DMS79 (cell line): ENCODE results near the gene RALY.
A peak's percentile ranks its signal among the peaks of the same experiment; 100 is the strongest.
"Not testable (repeated sequence)": the region's sequence is repeated elsewhere in the genome, so short reads cannot be mapped to it uniquely, and the experiment has no call there.

Experiments used
- DNase-seq: peaks from one replicate; lab custom pipeline; 2025; lab: John Stamatoyannopoulos, UW

RALY gene

GRCh38 chr20:34105978-34106675 lies 112.4 kb downstream of the RALY start:
- DNase-seq, result no peak

GRCh38 chr20:34108616-34109174 lies 115.0 kb downstream of the RALY start:
- no peak for DNase-seq

GRCh38 chr20:34109442-34109841 lies 115.7 kb downstream of the RALY start:
- DNase-seq, result no peak

- no peak for DNase-seq
These were observed 116.5 kb downstream of the RALY start for GRCh38 chr20:34110025-34110744.

- no peak for DNase-seq
These were observed 117.3 kb downstream of the RALY start for GRCh38 chr20:34110745-34111641.

- DNase-seq, result peak; percentile 90
These were observed 118.2 kb downstream of the RALY start, which contains the start of gene EIF2S2 for GRCh38 chr20:34111702-34112599. EIF2S2 (minus strand) TSS chr20:34112243; CDS start chr20:34112110, 133 bp downstream.

GRCh38 chr20:34112600-34113101 lies 118.9 kb downstream of the RALY start:
- DNase-seq, result peak; percentile 64

- no peak for DNase-seq
These were observed 121.1 kb downstream of the RALY start for GRCh38 chr20:34114809-34115208.

- DNase-seq, result no peak
These were observed 121.5 kb downstream of the RALY start for GRCh38 chr20:34115232-34115631.

- DNase-seq, result no peak
These were observed 126.5 kb downstream of the RALY start for GRCh38 chr20:34120213-34120612.

GRCh38 chr20:34122274-34122980 lies 128.7 kb downstream of the RALY start:
- no peak for DNase-seq

- DNase-seq, result no peak
These were observed 129.6 kb downstream of the RALY start for GRCh38 chr20:34123309-34123708.

GRCh38 chr20:34124469-34125249 lies 130.9 kb downstream of the RALY start:
- DNase-seq, result no peak

- no peak for DNase-seq
These were observed 134.1 kb downstream of the RALY start for GRCh38 chr20:34127792-34128191.

GRCh38 chr20:34129518-34130162 lies 135.9 kb downstream of the RALY start:
- DNase-seq, result peak; percentile 9

GRCh38 chr20:34131491-34131890 lies 137.8 kb downstream of the RALY start:
- DNase-seq, result no peak

GRCh38 chr20:34132491-34132890 lies 138.8 kb downstream of the RALY start:
- not testable (repeated sequence) for DNase-seq

GRCh38 chr20:34132943-34133342 lies 139.2 kb downstream of the RALY start:
- DNase-seq, result not testable (repeated sequence)

- DNase-seq, result not testable (repeated sequence)
These were observed 139.7 kb downstream of the RALY start for GRCh38 chr20:34133365-34133860.
